HepG2 (cell line): Measurements from ENCODE around the gene ARL8A. TPM values are rescaled to one million over a fixed set of nuclear protein-coding genes. Genes with fewer than 3 reads are reported as not detected.

Experiments used
- DMAP1 ChIP-seq: IDR thresholded peaks from 2 replicates; pipeline ENCODE4 v1.6.1; 2016
- FOSL2 ChIP-seq: sonication (generic); formaldehyde crosslinking; IDR thresholded peaks from 2 replicates; pipeline ENCODE4 v1.4.0; 2020; ENCODE audit warnings: missing genetic modification reagents
- FOXM1 ChIP-seq: sonication (generic); formaldehyde crosslinking; IDR thresholded peaks from 2 replicates; pipeline ENCODE4 v1.5.0; 2020; ENCODE audit warnings: missing genetic modification reagents
- MXD4 ChIP-seq: IDR thresholded peaks from 2 replicates; pipeline ENCODE4 v1.6.1; 2016; ENCODE audit warnings: mild to moderate bottlenecking, missing biosample characterization, missing genetic modification reagents
- NFYC ChIP-seq: IDR thresholded peaks from 2 replicates; pipeline ENCODE4 v1.6.1; 2016; ENCODE audit warnings: missing genetic modification reagents, missing compliant biosample characterization
- NR2F2 ChIP-seq: IDR thresholded peaks from 2 replicates; pipeline ENCODE4 v1.6.1; 2012; ENCODE audit warnings: low read depth, inconsistent platforms, borderline replicate concordance
- PPARG ChIP-seq: conservative IDR thresholded peaks from 2 replicates; pipeline ENCODE4 v1.6.1; 2016; ENCODE audit warnings: missing biosample characterization, missing genetic modification reagents
- PRMT3 ChIP-seq: sonication (generic); formaldehyde crosslinking; IDR thresholded peaks from 2 replicates; pipeline ENCODE4 v1.8.1; 2022; ENCODE audit warnings: low read depth, mild to moderate bottlenecking, moderate library complexity, missing genetic modification reagents, borderline replicate concordance
- SP5 ChIP-seq: IDR thresholded peaks from 2 replicates; pipeline ENCODE4 v1.6.1; 2016; ENCODE audit warnings: low read depth, borderline replicate concordance
- THAP11 ChIP-seq: IDR thresholded peaks from 2 replicates; pipeline ENCODE4 v1.6.1; 2016; ENCODE audit warnings: missing biosample characterization, missing genetic modification reagents
- ZFX ChIP-seq: sonication (generic); formaldehyde crosslinking; IDR thresholded peaks from 2 replicates; pipeline ENCODE4 v1.4.0; 2020; ENCODE audit warnings: mild to moderate bottlenecking, low read depth, missing genetic modification reagents, moderate library complexity
- ZNF207 ChIP-seq: fragments of 450-650 bp; IDR thresholded peaks from 2 replicates; pipeline ENCODE4 v1.6.1; 2016; ENCODE audit warnings: antibody characterized with exemption, borderline replicate concordance
- ZNF761 ChIP-seq: sonication (generic); formaldehyde crosslinking; conservative IDR thresholded peaks from 2 replicates; pipeline ENCODE4 v1.4.0; 2020; ENCODE audit warnings: mild to moderate bottlenecking, missing genetic modification reagents
- ZNF891 ChIP-seq: sonication (generic); formaldehyde crosslinking; IDR thresholded peaks from 2 replicates; pipeline ENCODE4 v1.5.0; 2020; ENCODE audit warnings: mild to moderate bottlenecking, missing genetic modification reagents
- ZSCAN21 ChIP-seq: sonication (generic); formaldehyde crosslinking; IDR thresholded peaks from 2 replicates; pipeline ENCODE4 v1.8.0; 2022; ENCODE audit warnings: mild to moderate bottlenecking, missing genetic modification reagents, moderate library complexity, borderline replicate concordance
- ZSCAN22 ChIP-seq: sonication (generic); formaldehyde crosslinking; IDR thresholded peaks from 2 replicates; pipeline ENCODE4 v1.4.0; 2020; ENCODE audit warnings: mild to moderate bottlenecking, missing genetic modification reagents
- ZSCAN29 ChIP-seq: sonication (generic); formaldehyde crosslinking; conservative IDR thresholded peaks from 2 replicates; pipeline ENCODE4 v1.4.0; 2020; ENCODE audit warnings: mild to moderate bottlenecking, missing genetic modification reagents
- polyA plus RNA-seq, 8 experiments: library from polyadenylated mRNA; depleted of rRNA in 3 of 8; stranded (reverse) in 7 of 8; unstranded in 1 of 8; fragments of >200 nt; fragmentation: Illumina TruSeq in 4 of 8; extraction: Trizol in 4 of 8; gene quantifications; 2 replicates each; pipeline versions ENCODE4 v1.2.1 to v1.2.3, GENCODE V29; 2011 to 2016; ENCODE audit warnings: low read depth in 4 of 8, missing spikeins in 1 of 8, mixed read lengths in 1 of 8; ENCODE audit not compliant: insufficient read depth in 1 of 8
- total RNA-seq, 5 experiments: library from RNA; depleted of rRNA; stranded (reverse); fragments of >200 nt; fragmentation: Illumina TruSeq; extraction: Trizol; gene quantifications; 2 replicates each; pipeline ENCODE4 v1.2.3, GENCODE V29; 2016; ENCODE audit warnings: low read depth in 1 of 5
- TF ChIP-seq, protein P1 (sequence below): sonication (generic); formaldehyde crosslinking; IDR thresholded peaks from 2 replicates; pipeline ENCODE4 v1.4.0; 2020; ENCODE audit warnings: missing genetic modification reagents
- TF ChIP-seq, protein P2 (sequence below): IDR thresholded peaks from 2 replicates; pipeline ENCODE4 v1.6.1; 2018; ENCODE audit warnings: missing genetic modification reagents, mild to moderate bottlenecking, missing compliant biosample characterization
- TF ChIP-seq, protein P3 (sequence below): sonication (generic); formaldehyde crosslinking; IDR thresholded peaks from 2 replicates; pipeline ENCODE4 v1.8.1; 2022; ENCODE audit warnings: low read depth, mild to moderate bottlenecking, missing genetic modification reagents
- TF ChIP-seq, protein P4 (sequence below): sonication (generic); formaldehyde crosslinking; IDR thresholded peaks from 2 replicates; pipeline ENCODE4 v1.8.1; 2023; ENCODE audit warnings: mild to moderate bottlenecking, missing genetic modification reagents
- TF ChIP-seq, protein P5 (sequence below): sonication (generic); formaldehyde crosslinking; IDR thresholded peaks from 2 replicates; pipeline ENCODE4 v1.4.0; 2020; ENCODE audit warnings: missing genetic modification reagents, borderline replicate concordance

ARL8A gene
- total and polyA plus RNA-seq, 2 of the 13 experiments (the other 11 are each of a cell fraction or from before 2014, with no cell fraction given): 2.7 to 23.4 TPM

DNA sequence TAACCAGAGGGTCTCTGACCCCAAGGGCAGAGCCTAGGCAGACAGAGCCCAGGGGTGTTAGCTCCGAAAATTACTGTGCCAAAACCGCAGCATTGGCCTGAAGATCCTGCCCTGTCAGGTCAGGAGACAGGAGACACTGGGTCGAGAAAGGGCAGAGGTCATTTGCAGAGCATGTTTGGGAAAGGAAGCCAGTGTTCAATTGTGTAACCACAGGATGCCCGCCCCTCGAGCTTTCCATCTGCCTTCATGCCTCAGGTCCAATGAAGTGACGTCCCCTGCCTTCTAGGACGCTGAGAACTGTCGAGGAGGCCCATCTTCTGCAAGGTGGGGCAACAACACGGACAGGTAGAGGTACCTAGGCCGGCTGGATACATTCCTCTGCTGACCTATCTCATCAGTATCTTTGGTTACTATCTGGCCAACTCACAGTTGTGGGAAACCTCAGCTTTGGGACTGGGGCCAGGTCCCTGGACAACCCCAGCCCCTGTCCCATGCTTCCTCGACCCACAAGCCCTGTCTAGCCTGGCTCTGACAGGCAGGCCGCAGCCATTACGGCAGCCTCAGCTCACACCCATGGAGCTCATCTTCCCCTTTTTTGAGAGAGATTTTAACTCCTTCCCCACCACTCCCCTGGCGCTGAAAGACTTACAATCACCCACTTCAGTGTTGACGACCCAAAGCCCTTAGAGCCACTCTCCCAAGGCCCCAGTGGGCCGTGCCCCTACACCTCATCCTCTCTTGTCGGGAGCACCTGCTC is 1.3 kb downstream of the ARL8A start (continued):
- TF ChIP-seq, protein P1, sequence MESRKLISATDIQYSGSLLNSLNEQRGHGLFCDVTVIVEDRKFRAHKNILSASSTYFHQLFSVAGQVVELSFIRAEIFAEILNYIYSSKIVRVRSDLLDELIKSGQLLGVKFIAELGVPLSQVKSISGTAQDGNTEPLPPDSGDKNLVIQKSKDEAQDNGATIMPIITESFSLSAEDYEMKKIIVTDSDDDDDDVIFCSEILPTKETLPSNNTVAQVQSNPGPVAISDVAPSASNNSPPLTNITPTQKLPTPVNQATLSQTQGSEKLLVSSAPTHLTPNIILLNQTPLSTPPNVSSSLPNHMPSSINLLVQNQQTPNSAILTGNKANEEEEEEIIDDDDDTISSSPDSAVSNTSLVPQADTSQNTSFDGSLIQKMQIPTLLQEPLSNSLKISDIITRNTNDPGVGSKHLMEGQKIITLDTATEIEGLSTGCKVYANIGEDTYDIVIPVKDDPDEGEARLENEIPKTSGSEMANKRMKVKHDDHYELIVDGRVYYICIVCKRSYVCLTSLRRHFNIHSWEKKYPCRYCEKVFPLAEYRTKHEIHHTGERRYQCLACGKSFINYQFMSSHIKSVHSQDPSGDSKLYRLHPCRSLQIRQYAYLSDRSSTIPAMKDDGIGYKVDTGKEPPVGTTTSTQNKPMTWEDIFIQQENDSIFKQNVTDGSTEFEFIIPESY: no peak
- TF ChIP-seq PPARG (CRISPR knock-in tag): peak; percentile 39
- TF ChIP-seq ZSCAN21: 0 out of 2 replicates have a peak, but pooled peaks have one; percentile 69
- TF ChIP-seq, protein P2, sequence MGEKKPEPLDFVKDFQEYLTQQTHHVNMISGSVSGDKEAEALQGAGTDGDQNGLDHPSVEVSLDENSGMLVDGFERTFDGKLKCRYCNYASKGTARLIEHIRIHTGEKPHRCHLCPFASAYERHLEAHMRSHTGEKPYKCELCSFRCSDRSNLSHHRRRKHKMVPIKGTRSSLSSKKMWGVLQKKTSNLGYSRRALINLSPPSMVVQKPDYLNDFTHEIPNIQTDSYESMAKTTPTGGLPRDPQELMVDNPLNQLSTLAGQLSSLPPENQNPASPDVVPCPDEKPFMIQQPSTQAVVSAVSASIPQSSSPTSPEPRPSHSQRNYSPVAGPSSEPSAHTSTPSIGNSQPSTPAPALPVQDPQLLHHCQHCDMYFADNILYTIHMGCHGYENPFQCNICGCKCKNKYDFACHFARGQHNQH (CRISPR knock-in tag): peak; percentile 46; the same call in 1 of the 2 replicates
- no peak for TF ChIP-seq FOXM1 (CRISPR knock-in tag)
- TF ChIP-seq, protein P3, sequence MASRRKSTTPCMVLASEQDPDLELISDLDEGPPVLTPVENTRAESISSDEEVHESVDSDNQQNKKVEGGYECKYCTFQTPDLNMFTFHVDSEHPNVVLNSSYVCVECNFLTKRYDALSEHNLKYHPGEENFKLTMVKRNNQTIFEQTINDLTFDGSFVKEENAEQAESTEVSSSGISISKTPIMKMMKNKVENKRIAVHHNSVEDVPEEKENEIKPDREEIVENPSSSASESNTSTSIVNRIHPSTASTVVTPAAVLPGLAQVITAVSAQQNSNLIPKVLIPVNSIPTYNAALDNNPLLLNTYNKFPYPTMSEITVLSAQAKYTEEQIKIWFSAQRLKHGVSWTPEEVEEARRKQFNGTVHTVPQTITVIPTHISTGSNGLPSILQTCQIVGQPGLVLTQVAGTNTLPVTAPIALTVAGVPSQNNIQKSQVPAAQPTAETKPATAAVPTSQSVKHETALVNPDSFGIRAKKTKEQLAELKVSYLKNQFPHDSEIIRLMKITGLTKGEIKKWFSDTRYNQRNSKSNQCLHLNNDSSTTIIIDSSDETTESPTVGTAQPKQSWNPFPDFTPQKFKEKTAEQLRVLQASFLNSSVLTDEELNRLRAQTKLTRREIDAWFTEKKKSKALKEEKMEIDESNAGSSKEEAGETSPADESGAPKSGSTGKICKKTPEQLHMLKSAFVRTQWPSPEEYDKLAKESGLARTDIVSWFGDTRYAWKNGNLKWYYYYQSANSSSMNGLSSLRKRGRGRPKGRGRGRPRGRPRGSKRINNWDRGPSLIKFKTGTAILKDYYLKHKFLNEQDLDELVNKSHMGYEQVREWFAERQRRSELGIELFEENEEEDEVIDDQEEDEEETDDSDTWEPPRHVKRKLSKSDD (CRISPR knock-in tag): peak; percentile 31; the same call in 1 of the 2 replicates
- TF ChIP-seq NR2F2: peak; percentile 88
- TF ChIP-seq PRMT3 (CRISPR knock-in tag): no peak
- 0 out of 2 replicates have a peak, but pooled peaks have one; percentile 36 for TF ChIP-seq ZNF761 (CRISPR knock-in tag)
- TF ChIP-seq MXD4: 0 out of 2 replicates have a peak, but pooled peaks have one; percentile 25
- TF ChIP-seq DMAP1: no peak
- no peak for TF ChIP-seq ZNF207
- TF ChIP-seq NFYC: no peak
- TF ChIP-seq SP5: peak; percentile 90
- TF ChIP-seq, protein P4, sequence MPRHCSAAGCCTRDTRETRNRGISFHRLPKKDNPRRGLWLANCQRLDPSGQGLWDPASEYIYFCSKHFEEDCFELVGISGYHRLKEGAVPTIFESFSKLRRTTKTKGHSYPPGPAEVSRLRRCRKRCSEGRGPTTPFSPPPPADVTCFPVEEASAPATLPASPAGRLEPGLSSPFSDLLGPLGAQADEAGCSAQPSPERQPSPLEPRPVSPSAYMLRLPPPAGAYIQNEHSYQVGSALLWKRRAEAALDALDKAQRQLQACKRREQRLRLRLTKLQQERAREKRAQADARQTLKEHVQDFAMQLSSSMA (CRISPR knock-in tag): peak; percentile 56; the same call in 1 of the 2 replicates
- peak; percentile 63 for TF ChIP-seq ZFX (CRISPR knock-in tag)
- peak; percentile 34; the same call in 1 of the 2 replicates for TF ChIP-seq ZNF891 (CRISPR knock-in tag)
- TF ChIP-seq ZSCAN29: peak; percentile 63
- peak; percentile 30; the same call in 1 of the 2 replicates for TF ChIP-seq THAP11
- TF ChIP-seq, protein P5, sequence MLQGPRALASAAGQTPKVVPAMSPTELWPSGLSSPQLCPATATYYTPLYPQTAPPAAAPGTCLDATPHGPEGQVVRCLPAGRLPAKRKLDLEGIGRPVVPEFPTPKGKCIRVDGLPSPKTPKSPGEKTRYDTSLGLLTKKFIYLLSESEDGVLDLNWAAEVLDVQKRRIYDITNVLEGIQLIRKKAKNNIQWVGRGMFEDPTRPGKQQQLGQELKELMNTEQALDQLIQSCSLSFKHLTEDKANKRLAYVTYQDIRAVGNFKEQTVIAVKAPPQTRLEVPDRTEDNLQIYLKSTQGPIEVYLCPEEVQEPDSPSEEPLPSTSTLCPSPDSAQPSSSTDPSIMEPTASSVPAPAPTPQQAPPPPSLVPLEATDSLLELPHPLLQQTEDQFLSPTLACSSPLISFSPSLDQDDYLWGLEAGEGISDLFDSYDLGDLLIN: no peak
- peak; percentile 33; the same call in 1 of the 2 replicates for TF ChIP-seq FOSL2
- TF ChIP-seq ZSCAN22: no peak
